GM23248 (cell line): ENCODE data around the gene ZW10.

ENCODE experiments used
- EZH2 ChIP-seq: fragments of 200-600 bp; sonication (generic); IDR thresholded peaks from 2 replicates; pipeline ENCODE4 v1.6.1; 2018; ENCODE audit warnings: antibody characterized with exemption, mild to moderate bottlenecking; ENCODE audit not compliant: insufficient read depth, poor library complexity, severe bottlenecking
- EZH2phosphoT487 ChIP-seq: fragments of 200-600 bp; sonication (generic); IDR thresholded peaks from 2 replicates; pipeline ENCODE4 v1.6.1; 2018; ENCODE audit warnings: antibody characterized with exemption, moderate library complexity, mild to moderate bottlenecking, low read depth; ENCODE audit not compliant: insufficient read depth

DNA sequence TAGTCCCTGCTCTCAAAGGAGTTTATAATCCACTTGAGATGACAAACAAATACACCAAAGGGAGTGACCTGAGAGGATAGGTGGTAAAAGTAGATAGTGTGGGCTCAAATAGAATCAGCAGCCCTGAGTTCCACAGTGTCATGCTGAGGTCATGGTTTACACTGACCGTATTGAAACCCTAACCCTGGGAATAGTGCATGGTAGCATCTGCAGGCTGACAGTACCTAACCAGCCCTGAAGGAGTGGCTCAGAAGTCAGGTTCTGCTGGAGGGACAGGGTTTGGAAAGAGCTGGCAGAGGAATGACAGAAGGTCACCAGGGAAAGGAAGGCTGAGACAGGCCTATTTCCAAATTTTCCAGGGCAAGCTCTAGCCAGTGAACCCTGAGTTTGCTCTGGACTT is 58.2 kb downstream of the ZW10 start:
- TF ChIP-seq EZH2 = no peak
- TF ChIP-seq EZH2phosphoT487 = no peak
